NCI-H2029 (cell line): ENCODE data around the gene NXN.
A peak's percentile ranks its signal among the peaks of the same experiment; 100 is the strongest.
"Not testable (repeated sequence)": the region's sequence is repeated elsewhere in the genome, so short reads cannot be mapped to it uniquely, and the experiment has no call there.

Source experiments
- DNase-seq: peaks from one replicate; lab custom pipeline; 2025; lab: John Stamatoyannopoulos, UW

Gene NXN

GRCh38 chr17:799261-799660, 180.3 kb downstream of the NXN start:
- no peak for DNase-seq

- DNase-seq: no peak
These were observed 181.3 kb downstream of the NXN start for GRCh38 chr17:798246-798645.

- DNase-seq: no peak
These were observed 182.2 kb downstream of the NXN start for GRCh38 chr17:797236-797840.

GRCh38 chr17:796609-797008, 183.0 kb downstream of the NXN start:
- no peak for DNase-seq

GRCh38 chr17:795721-796120, 183.9 kb downstream of the NXN start:
- no peak for DNase-seq

GRCh38 chr17:795276-795675, 184.3 kb downstream of the NXN start:
- DNase-seq: no peak

GRCh38 chr17:794876-795275, 184.7 kb downstream of the NXN start:
- DNase-seq: peak; percentile 32

GRCh38 chr17:792277-792676, 187.3 kb downstream of the NXN start:
- no peak for DNase-seq

GRCh38 chr17:791829-792228, 187.7 kb downstream of the NXN start:
- DNase-seq: no peak

GRCh38 chr17:790874-791247, 188.7 kb downstream of the NXN start:
- DNase-seq: not testable (repeated sequence)

GRCh38 chr17:789931-790873, 189.4 kb downstream of the NXN start:
- DNase-seq: not testable (repeated sequence)

GRCh38 chr17:789160-789840, 190.3 kb downstream of the NXN start:
- no peak for DNase-seq

GRCh38 chr17:788551-788950, 191.0 kb downstream of the NXN start:
- DNase-seq: no peak

- DNase-seq: no peak
These were observed 191.8 kb downstream of the NXN start for GRCh38 chr17:787641-788221.

- not testable (repeated sequence) for DNase-seq
These were observed 193.7 kb downstream of the NXN start for GRCh38 chr17:785901-786300.

- no peak for DNase-seq
These were observed 195.4 kb downstream of the NXN start for GRCh38 chr17:784143-784542.

- DNase-seq: peak; percentile 16
These were observed 197.5 kb downstream of the NXN start, which contains the start of the genes GLOD4 and MRM3 for GRCh38 chr17:781805-782731. Gene GLOD4 (minus strand): TSS chr17:782280. CDS start chr17:782255, 25 bp downstream. Gene MRM3 (plus strand): TSS chr17:782353. CDS start chr17:782379, 26 bp downstream.

GRCh38 chr17:778096-778495, 201.5 kb downstream of the NXN start:
- no peak for DNase-seq

GRCh38 chr17:774313-774584, 205.3 kb downstream of the NXN start:
- DNase-seq: no peak

- DNase-seq: no peak
These were observed 205.9 kb downstream of the NXN start for GRCh38 chr17:773467-774312.
